GM12874 (cell line): ENCODE data around the gene FAT1.

ENCODE experiments used
- TF ChIP-seq, protein P1 (sequence below): IDR thresholded peaks from 2 replicates; pipeline ENCODE4 v1.5.1; 2011; ENCODE audit warnings: low read depth, mild to moderate bottlenecking, control low read depth, low read length, moderate library complexity; ENCODE audit not compliant: insufficient read depth

The FAT1 gene

DNA sequence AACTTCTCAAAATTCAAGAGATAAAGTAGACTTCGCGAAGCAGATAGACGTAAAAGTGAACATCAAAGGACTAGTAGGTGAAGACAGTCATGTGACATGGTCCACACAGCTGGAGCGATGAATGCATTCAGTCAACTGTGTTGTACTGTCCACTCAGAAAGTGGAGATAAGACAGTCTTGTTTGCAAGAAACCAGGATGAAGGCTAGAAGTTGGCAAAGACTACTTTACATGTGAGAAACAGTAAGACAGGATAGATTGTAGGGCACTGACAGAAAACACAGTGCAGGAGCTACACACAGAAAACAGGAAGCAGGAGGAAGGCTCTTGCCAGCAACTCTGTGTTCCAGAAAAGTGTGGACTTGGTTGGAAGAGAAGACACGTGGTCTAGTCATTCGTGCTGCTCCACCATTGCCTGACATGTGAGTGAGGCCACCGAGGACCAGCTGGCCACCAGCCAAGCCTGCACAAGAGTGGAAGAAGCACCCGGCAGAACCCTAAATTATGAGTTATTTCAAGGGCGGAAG is 78.9 kb downstream of the FAT1 start:
- TF ChIP-seq, protein P1, sequence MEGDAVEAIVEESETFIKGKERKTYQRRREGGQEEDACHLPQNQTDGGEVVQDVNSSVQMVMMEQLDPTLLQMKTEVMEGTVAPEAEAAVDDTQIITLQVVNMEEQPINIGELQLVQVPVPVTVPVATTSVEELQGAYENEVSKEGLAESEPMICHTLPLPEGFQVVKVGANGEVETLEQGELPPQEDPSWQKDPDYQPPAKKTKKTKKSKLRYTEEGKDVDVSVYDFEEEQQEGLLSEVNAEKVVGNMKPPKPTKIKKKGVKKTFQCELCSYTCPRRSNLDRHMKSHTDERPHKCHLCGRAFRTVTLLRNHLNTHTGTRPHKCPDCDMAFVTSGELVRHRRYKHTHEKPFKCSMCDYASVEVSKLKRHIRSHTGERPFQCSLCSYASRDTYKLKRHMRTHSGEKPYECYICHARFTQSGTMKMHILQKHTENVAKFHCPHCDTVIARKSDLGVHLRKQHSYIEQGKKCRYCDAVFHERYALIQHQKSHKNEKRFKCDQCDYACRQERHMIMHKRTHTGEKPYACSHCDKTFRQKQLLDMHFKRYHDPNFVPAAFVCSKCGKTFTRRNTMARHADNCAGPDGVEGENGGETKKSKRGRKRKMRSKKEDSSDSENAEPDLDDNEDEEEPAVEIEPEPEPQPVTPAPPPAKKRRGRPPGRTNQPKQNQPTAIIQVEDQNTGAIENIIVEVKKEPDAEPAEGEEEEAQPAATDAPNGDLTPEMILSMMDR = no peak

DNA sequence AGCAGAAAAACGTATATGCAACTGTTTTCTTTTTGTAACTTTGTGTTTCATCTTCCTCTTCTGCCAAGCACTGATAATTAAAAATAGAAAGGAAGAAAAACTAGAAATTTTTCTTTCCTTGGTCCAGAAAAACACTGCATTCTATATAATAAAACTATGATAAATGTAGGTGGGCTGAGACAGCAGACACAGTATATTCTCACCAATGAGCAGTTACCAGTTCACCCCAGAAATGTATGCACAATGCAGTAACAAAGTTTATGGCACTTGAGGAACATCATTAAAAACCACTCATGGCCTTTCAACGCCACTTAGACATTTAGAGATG is 79.4 kb downstream of the FAT1 start:
- TF ChIP-seq, protein P1 = no peak

DNA sequence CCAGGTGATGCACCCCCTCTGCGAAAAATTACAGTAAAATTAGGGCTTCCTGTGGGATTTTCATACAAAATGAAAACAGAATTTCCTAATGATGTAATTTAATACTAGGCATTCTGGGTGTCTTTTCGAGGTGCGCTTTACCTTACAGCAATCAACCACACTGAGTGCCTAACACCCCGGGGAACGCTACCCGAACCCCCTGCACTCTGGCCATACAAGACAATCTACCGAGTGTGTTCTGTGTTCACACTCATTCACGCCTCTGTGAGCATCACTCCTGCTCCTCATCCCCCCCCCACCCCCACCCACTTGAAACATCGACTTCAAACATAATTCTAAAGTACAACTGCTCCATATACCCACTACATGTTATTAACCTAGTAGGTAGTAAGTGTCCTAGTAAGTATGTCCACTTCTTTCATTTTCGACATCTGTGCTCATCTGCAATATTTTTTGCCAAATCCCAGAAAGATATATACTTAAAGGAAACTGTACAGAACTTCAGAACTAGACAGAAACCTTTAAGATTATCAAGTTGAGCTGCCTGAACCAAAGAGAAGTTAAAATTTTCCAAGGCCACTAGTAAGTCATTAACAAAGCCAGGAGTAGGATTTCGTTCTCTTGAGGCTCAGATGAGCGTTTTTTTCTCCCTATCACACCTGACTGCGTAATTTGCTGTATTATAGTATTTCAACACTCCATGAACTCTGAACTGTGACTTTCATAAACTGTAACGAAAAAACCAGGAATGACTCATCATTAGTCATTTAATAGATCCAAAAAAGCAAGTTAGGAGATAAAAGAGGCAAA is 80.0 kb downstream of the FAT1 start:
- TF ChIP-seq, protein P1 = no peak

DNA sequence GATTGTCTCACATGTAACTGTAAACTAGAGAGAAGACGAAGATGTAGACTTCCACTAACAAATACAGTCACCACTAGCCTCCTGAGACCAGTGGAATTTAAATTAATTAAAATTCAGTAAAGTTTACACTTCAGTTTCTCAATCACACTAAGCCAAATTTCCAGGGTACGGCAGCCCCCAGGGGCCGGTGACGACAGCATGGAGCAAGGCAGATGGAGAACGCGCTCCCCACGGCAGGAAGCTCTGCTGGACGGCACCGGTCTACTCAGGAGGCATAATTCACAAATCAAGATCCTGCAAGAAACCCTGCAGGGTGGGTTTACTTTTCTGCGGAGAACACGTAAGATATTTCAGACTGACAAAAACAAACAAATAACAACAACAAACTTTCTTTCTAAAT is 80.7 kb downstream of the FAT1 start:
- TF ChIP-seq, protein P1 = no peak

DNA sequence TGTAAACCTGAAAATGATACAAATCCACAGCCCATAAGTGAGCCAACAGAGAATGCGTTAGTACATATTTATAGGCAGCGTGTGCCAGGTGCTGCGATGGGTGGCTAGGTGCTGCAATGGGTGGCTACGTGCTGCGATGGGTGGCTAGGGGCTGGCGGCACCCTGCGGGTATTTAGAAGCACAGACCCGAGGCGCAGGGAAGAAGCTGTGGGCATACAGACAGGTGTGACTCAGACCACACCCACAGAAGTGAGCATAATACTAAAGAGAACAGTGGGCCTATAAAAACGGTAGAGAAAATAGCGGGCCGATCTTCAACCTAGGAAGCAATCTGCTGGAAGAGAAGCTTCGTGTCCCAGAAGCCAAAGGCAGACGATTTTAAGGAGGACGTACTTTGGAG is 81.1 kb downstream of the FAT1 start:
- TF ChIP-seq, protein P1 = no peak

DNA sequence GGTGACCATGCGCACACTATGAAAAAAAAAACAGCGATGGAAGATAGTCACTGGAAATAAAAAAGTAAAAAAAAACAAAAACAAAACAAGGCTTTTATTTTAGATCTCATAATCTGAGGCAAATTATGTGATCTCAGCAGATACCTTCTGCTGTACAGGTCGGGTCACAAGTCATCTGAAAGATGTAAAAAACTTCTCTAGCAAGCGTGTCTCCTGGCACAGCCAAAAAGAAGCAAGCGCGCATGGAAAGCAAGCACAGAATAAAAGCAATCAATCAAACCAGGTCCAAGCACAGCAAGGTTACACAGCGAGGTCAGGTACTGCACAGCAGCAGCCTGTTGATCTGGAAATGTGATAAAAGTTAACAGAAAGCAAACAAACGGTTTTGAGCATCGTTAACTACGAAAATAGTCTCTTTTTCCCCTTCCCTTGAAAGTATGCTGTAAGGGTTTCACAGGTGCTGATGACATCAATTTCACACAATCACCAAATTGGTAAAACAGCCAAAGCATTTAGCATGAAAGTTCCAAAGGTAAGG is 89.0 kb downstream of the FAT1 start:
- TF ChIP-seq, protein P1 = no peak

DNA sequence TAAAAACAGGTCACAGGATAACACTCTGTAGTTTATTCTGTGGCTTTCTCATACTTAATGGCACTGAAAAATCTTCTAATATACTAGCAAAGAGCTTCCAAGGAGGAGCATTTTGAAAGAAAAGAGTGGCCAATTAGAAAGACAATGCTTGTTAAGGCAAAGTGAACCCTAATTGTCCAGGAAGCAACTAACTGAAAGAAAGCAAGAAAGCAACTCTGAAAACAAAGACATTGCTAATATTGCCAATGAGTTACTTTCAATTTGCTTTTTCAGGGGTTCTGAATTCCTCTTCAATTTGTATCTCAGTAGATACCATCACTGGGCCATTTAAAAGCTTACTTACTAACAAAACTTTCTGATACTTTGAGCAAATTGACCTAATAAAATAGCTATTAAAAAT is 89.8 kb downstream of the FAT1 start:
- TF ChIP-seq, protein P1 = no peak
